Progenitor cell of endocrine pancreas (in vitro differentiated cells): ENCODE measurements around the gene TTC33. TPM values are rescaled to one million over a fixed set of nuclear protein-coding genes. Genes with fewer than 3 reads are reported as not detected.
"Not testable (repeated sequence)": the region's sequence is repeated elsewhere in the genome, so short reads cannot be mapped to it uniquely, and the experiment has no call there.

ENCODE experiments used
- DNase-seq: peaks from one replicate; pipeline ENCODE4 v3.0.0; 2021; ENCODE audit warnings: low spot score; ENCODE audit not compliant: unreplicated experiment
- H3K27ac Mint-ChIP-seq: 2 replicates; pipeline ENCODE4 v1.8.0; 2021; ENCODE audit warnings: mild to moderate bottlenecking, moderate library complexity, mixed read lengths
- H3K27me3 Mint-ChIP-seq: 2 replicates; pipeline ENCODE4 v1.8.0; 2021; ENCODE audit warnings: mixed read lengths
- H3K36me3 Mint-ChIP-seq: 2 replicates; pipeline ENCODE4 v1.8.0; 2022; ENCODE audit warnings: mixed read lengths; ENCODE audit not compliant: insufficient read depth
- H3K4me1 Mint-ChIP-seq: 2 replicates; pipeline ENCODE4 v1.8.0; 2021; ENCODE audit warnings: low read depth, mixed read lengths
- H3K4me3 Mint-ChIP-seq: 2 replicates; pipeline ENCODE4 v1.8.0; 2021; ENCODE audit warnings: low read depth, mild to moderate bottlenecking, moderate library complexity, mixed read lengths
- H3K9me3 Mint-ChIP-seq: 2 replicates; pipeline ENCODE4 v1.8.0; 2021; ENCODE audit warnings: low read depth, mixed read lengths
- total RNA-seq: library from RNA; stranded (reverse); gene quantifications from 2 replicates; pipeline ENCODE4 v1.2.1, GENCODE V29; 2021
- TF ChIP-seq, protein P1 (sequence below): fragments of 200-600 bp; sonication (generic); IDR thresholded peaks from one replicate; pipeline ENCODE4 v1.5.0; 2021; ENCODE audit warnings: antibody characterized with exemption, mild to moderate bottlenecking; ENCODE audit not compliant: unreplicated experiment

Gene TTC33
- total RNA-seq, 1 donor from 2014 or later = 25.4 TPM

DNA sequence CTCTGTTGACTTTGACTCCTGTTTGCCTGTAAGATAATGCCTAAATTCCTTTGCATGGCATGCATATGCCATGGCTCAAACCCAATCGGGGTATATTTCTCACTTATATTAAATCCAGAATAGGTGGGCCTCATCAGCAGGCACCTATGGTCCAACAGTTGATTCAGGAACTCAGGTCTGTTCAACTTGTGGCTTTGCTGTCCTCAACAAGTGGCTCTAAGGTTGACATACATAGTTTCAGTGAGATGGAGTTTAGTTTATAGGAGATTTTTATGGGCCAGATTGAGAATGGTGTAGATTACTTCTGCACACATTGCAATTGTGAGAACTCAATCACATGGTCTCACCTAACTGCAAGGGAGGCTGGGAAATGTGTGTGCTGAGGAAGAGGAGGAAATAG, 107.6 kb downstream of the TTC33 start:
- Mint-ChIP-seq H3K27me3 (no peaks in the 10 kb centered on the region), H3K4me1 (peaks cover 5% of the 10 kb centered on the region), H3K27ac (no peak overlapping the region), H3K9me3 (no peaks in the 10 kb centered on the region), H3K4me3 (no peak overlapping the region), H3K36me3 (no peaks in the 10 kb centered on the region)
- DNase-seq = no peak
- TF ChIP-seq, protein P1, sequence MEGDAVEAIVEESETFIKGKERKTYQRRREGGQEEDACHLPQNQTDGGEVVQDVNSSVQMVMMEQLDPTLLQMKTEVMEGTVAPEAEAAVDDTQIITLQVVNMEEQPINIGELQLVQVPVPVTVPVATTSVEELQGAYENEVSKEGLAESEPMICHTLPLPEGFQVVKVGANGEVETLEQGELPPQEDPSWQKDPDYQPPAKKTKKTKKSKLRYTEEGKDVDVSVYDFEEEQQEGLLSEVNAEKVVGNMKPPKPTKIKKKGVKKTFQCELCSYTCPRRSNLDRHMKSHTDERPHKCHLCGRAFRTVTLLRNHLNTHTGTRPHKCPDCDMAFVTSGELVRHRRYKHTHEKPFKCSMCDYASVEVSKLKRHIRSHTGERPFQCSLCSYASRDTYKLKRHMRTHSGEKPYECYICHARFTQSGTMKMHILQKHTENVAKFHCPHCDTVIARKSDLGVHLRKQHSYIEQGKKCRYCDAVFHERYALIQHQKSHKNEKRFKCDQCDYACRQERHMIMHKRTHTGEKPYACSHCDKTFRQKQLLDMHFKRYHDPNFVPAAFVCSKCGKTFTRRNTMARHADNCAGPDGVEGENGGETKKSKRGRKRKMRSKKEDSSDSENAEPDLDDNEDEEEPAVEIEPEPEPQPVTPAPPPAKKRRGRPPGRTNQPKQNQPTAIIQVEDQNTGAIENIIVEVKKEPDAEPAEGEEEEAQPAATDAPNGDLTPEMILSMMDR = no peak

DNA sequence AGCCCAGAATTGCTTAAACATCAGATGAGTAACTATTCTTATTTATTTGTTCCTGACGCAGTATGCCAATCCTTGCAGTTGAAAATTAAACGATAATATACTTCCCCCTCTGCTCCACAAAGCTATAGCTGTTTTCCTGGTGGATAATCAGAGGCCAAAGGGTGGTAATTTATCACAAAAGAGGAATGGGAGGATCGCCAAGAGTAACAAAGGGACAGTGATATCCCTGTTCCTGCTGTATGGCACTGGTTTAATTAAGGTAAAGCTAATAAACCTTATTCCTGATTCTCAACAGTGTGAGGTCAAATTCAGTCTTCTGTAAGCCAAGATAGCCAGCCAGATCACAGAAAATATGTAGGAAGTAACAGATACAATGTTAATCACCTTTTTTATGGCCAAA, 109.5 kb downstream of the TTC33 start:
- no peak overlapping the region for H3K27ac Mint-ChIP-seq
- H3K4me3 Mint-ChIP-seq = no peak overlapping the region
- peaks cover 4% of the 10 kb centered on the region for H3K4me1 Mint-ChIP-seq
- no peaks in the 10 kb centered on the region for H3K36me3 Mint-ChIP-seq
- no peaks in the 10 kb centered on the region for H3K27me3 Mint-ChIP-seq
- DNase-seq = no peak
- TF ChIP-seq, protein P1 = no peak
- H3K9me3 Mint-ChIP-seq = peaks cover under 1% of the 10 kb centered on the region

DNA sequence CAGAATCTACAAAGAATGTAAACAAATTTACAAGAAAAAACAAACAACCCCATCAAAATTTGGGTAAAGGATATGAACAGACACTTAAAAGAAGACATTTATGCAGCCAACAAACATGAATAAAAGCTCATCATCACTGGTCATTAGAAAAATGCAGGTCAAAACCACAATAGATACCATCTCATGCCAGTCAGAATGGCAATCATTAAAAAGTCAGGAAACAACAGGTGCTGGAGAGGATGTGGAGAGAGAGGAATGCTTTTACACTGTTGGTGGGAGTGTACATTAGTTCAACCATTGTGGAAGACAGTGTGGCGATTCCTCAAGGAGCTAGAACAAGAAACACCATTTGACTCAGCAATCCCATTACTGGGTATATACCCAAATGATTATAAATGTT, 116.2 kb downstream of the TTC33 start:
- H3K27me3 Mint-ChIP-seq, DNase-seq, H3K36me3 Mint-ChIP-seq, H3K4me3 Mint-ChIP-seq, H3K4me1 Mint-ChIP-seq, H3K27ac Mint-ChIP-seq: not testable (repeated sequence)
- H3K9me3 Mint-ChIP-seq = peaks cover 39% of the 10 kb centered on the region

DNA sequence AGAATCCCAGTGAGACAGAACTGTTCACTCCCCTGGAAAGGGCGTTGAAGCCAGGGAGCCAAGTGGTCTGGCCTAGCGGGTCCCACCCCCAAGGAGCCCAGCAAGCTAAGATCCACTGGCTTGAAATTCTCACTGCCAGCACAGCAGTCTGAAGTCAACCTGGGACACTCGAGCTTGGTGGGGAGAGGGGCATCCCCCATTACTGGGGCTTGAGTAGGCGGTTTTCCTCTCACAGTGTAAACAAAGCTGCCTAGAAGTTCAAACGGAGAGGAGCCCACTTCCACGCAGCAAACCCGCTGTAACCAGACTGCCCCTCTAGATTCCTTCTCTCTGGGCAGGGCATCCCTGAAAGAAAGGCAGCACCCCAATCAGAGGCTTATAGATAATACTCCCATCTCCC, 121.2 kb downstream of the TTC33 start:
- Mint-ChIP-seq H3K36me3 (no peaks in the 10 kb centered on the region), H3K4me1 (no peaks in the 10 kb centered on the region), H3K9me3 (peaks cover 32% of the 10 kb centered on the region), H3K27me3 (no peaks in the 10 kb centered on the region), H3K4me3 (no peak overlapping the region), H3K27ac (no peak overlapping the region)
- TF ChIP-seq, protein P1 = no peak
- no peak for DNase-seq

GRCh38 chr5:40634154-40634553, 121.6 kb downstream of the TTC33 start:
- no peak for DNase-seq

GRCh38 chr5:40631236-40631635, 124.5 kb downstream of the TTC33 start:
- no peaks in the 10 kb centered on the region for H3K27me3 Mint-ChIP-seq
- peaks cover 4% of the 10 kb centered on the region for H3K9me3 Mint-ChIP-seq
- H3K36me3 Mint-ChIP-seq = no peaks in the 10 kb centered on the region
- no peaks in the 10 kb centered on the region for H3K4me1 Mint-ChIP-seq
- TF ChIP-seq, protein P1 = no peak
- no peak overlapping the region for H3K27ac Mint-ChIP-seq
- DNase-seq = no peak
- no peak overlapping the region for H3K4me3 Mint-ChIP-seq

More at GRCh38 chr5:40634154-40634553, 121.6 kb downstream of the TTC33 start:
- TF ChIP-seq, protein P1 = no peak
- Mint-ChIP-seq H3K9me3 (peaks cover 28% of the 10 kb centered on the region), H3K27ac (no peak overlapping the region), H3K4me3 (no peak overlapping the region), H3K4me1 (no peaks in the 10 kb centered on the region), H3K27me3 (no peaks in the 10 kb centered on the region), H3K36me3 (no peaks in the 10 kb centered on the region)
